GM19463 (cell line): ENCODE results near the gene USP28.
"Not testable (repeated sequence)": the region's sequence is repeated elsewhere in the genome, so short reads cannot be mapped to it uniquely, and the experiment has no call there.

Experiments used
- ATAC-seq: cut with Tn5 transposase; IDR thresholded peaks from one replicate; pipeline ENCODE4 v1.9.1; 2021; ENCODE audit warnings: mild to moderate bottlenecking, moderate library complexity; ENCODE audit not compliant: unreplicated experiment

USP28 gene

GRCh38 chr11:113879446-113879845 lies 4.1 kb upstream of the USP28 start:
- ATAC-seq, result not testable (repeated sequence)

GRCh38 chr11:113877670-113878055 lies 2.3 kb upstream of the USP28 start:
- no peak for ATAC-seq

- ATAC-seq, result no peak
These were observed 1.7 kb upstream of the USP28 start for GRCh38 chr11:113876798-113877669.

GRCh38 chr11:113876074-113876797 lies 864 bp upstream of the USP28 start:
- no peak for ATAC-seq

- peak; percentile 29 for ATAC-seq
These were observed 665 bp downstream of the USP28 start for GRCh38 chr11:113874581-113875233.

- ATAC-seq, result no peak
These were observed 1.3 kb downstream of the USP28 start for GRCh38 chr11:113874096-113874495.

- ATAC-seq, result no peak
These were observed 2.1 kb downstream of the USP28 start for GRCh38 chr11:113873236-113873626.

GRCh38 chr11:113871336-113871735 lies 4.0 kb downstream of the USP28 start:
- ATAC-seq, result no peak

GRCh38 chr11:113867843-113868503 lies 7.4 kb downstream of the USP28 start:
- no peak for ATAC-seq

- ATAC-seq, result no peak
These were observed 9.5 kb downstream of the USP28 start for GRCh38 chr11:113865873-113866272.

- no peak for ATAC-seq
These were observed 11.0 kb downstream of the USP28 start for GRCh38 chr11:113864410-113864809.

GRCh38 chr11:113862435-113862834 lies 12.9 kb downstream of the USP28 start:
- ATAC-seq, result no peak

- no peak for ATAC-seq
These were observed 15.7 kb downstream of the USP28 start for GRCh38 chr11:113859665-113860064.

GRCh38 chr11:113856966-113857759 lies 18.2 kb downstream of the USP28 start:
- no peak for ATAC-seq

- no peak for ATAC-seq
These were observed 19.6 kb downstream of the USP28 start for GRCh38 chr11:113855803-113856202.

- no peak for ATAC-seq
These were observed 25.2 kb downstream of the USP28 start for GRCh38 chr11:113850188-113850587.

- no peak for ATAC-seq
These were observed 25.7 kb downstream of the USP28 start for GRCh38 chr11:113849713-113850112.

- ATAC-seq, result no peak
These were observed 27.8 kb downstream of the USP28 start for GRCh38 chr11:113847580-113847979.

GRCh38 chr11:113847111-113847510 lies 28.3 kb downstream of the USP28 start:
- no peak for ATAC-seq

GRCh38 chr11:113841691-113842090 lies 33.7 kb downstream of the USP28 start:
- ATAC-seq, result no peak
